IMR-90 (cell line): ENCODE results near the gene MALRD1. TPM values are rescaled to one million over a fixed set of nuclear protein-coding genes. Genes with fewer than 3 reads are reported as not detected.

Source experiments
- ATAC-seq: fragments of 200-7000 bp; cut with Tn5 transposase; 2 replicates; pipeline ENCODE4 v1.9.1; 2020; ENCODE audit warnings: low read depth, mild to moderate bottlenecking, moderate library complexity
- BruUV-seq: library from RNA; stranded (reverse); fragments of 400-500 nt; replicated peaks from 2 replicates; lab custom pipeline; 2021; lab: Mats Ljungman, UMichigan
- CTCF ChIA-PET: fragments of 300-600 bp; formaldehyde crosslinking; extraction: SDS; loops from one replicate; lab custom pipeline; 2021; ENCODE audit warnings: antibody characterized with exemption; lab: Yijun Ruan, JAX
- POLR2A ChIA-PET: fragments of 300-600 bp; sonication (Branson Sonifier 250); formaldehyde crosslinking; loops from one replicate; lab custom pipeline; 2022; ENCODE audit warnings: antibody characterized with exemption; ENCODE audit not compliant: unreplicated experiment; lab: Charles Lee
- DNase-seq: peaks from one replicate; pipeline ENCODE4 v3.0.0; 2013
- H2AFZ ChIP-seq: replicated peaks from 2 replicates; pipeline ENCODE3; 2013; ENCODE audit warnings: low read length, mild to moderate bottlenecking; ENCODE audit not compliant: poor library complexity
- H2AK5ac ChIP-seq: 2 replicates; pipeline ENCODE4 v1.6.1; 2013; ENCODE audit warnings: low read depth, low read length, inconsistent platforms
- H2AK9ac ChIP-seq: replicated peaks from 2 replicates; pipeline ENCODE3; 2013; ENCODE audit warnings: mild to moderate bottlenecking, low read depth, low read length, moderate library complexity; ENCODE audit not compliant: poor library complexity
- H2BK120ac ChIP-seq: 2 replicates; pipeline ENCODE4 v1.6.1; 2013; ENCODE audit warnings: low read depth, low read length, inconsistent platforms
- H2BK15ac ChIP-seq: 3 replicates; pipeline ENCODE4 v1.6.1; 2013; ENCODE audit warnings: low read depth, low read length, inconsistent platforms
- H2BK20ac ChIP-seq: 2 replicates; pipeline ENCODE4 v1.6.1; 2013; ENCODE audit warnings: low read depth, mild to moderate bottlenecking, inconsistent platforms, low read length, moderate library complexity
- H2BK5ac ChIP-seq: 2 replicates; pipeline ENCODE4 v1.6.1; 2013; ENCODE audit warnings: mild to moderate bottlenecking, low read depth, low read length, inconsistent platforms; ENCODE audit not compliant: poor library complexity, severe bottlenecking
- H3K14ac ChIP-seq: replicated peaks from 2 replicates; pipeline ENCODE4 v1.6.1; 2013; ENCODE audit warnings: low read depth, low read length, inconsistent platforms
- H3K18ac ChIP-seq: 2 replicates; pipeline ENCODE4 v1.6.1; 2013; ENCODE audit warnings: low read depth, low read length, control low read depth
- H3K23ac ChIP-seq: 2 replicates; pipeline ENCODE4 v1.6.1; 2013; ENCODE audit warnings: low read depth, low read length, inconsistent platforms
- H3K27ac ChIP-seq: 2 replicates; pipeline ENCODE4 v1.5.1; 2013; ENCODE audit warnings: mild to moderate bottlenecking, control low read depth, low read length; ENCODE audit not compliant: insufficient read depth
- H3K27me3 ChIP-seq: 2 replicates; pipeline ENCODE4 v1.6.1; 2013; ENCODE audit warnings: low read length; ENCODE audit not compliant: control insufficient read depth, insufficient read depth
- H3K36me3 ChIP-seq: 2 replicates; pipeline ENCODE4 v1.6.1; 2013; ENCODE audit warnings: low read length, mixed read lengths; ENCODE audit not compliant: control insufficient read depth, insufficient read depth
- H3K4ac ChIP-seq: 2 replicates; pipeline ENCODE4 v1.6.1; 2013; ENCODE audit warnings: low read depth, low read length, inconsistent platforms
- H3K4me1 ChIP-seq: 2 replicates; pipeline ENCODE4 v1.6.1; 2013; ENCODE audit warnings: low read length, mixed read lengths; ENCODE audit not compliant: control insufficient read depth, insufficient read depth
- H3K4me2 ChIP-seq: 2 replicates; pipeline ENCODE4 v1.6.1; 2013; ENCODE audit warnings: low read depth, mild to moderate bottlenecking, control low read depth, low read length, moderate library complexity
- H3K4me3 ChIP-seq: 2 replicates; pipeline ENCODE4 v1.5.1; 2013; ENCODE audit warnings: low read depth, mild to moderate bottlenecking, control low read depth, low read length, moderate library complexity; ENCODE audit not compliant: insufficient read depth
- H3K56ac ChIP-seq: 2 replicates; pipeline ENCODE4 v1.6.1; 2013; ENCODE audit warnings: low read length, inconsistent platforms; ENCODE audit not compliant: insufficient read depth; ENCODE audit errors: extremely low read depth
- H3K79me1 ChIP-seq, 2 experiments: 2 replicates each; pipeline ENCODE4 v1.6.1; 2013; ENCODE audit warnings: low read length in 2 of 2, inconsistent platforms in 1 of 2, low read depth in 1 of 2
- H3K9ac ChIP-seq: 2 replicates; pipeline ENCODE4 v1.6.1; 2013; ENCODE audit warnings: low read depth, low read length, control low read depth
- H3K9me1 ChIP-seq: 2 replicates; pipeline ENCODE4 v1.6.1; 2013; ENCODE audit warnings: low read length, inconsistent platforms; ENCODE audit not compliant: insufficient read depth
- H3K9me3 ChIP-seq: 2 replicates; pipeline ENCODE4 v1.6.1; 2013; ENCODE audit warnings: low read length; ENCODE audit not compliant: control insufficient read depth, insufficient read depth
- H4K20me1 ChIP-seq: 2 replicates; pipeline ENCODE4 v1.6.1; 2013; ENCODE audit warnings: low read length, inconsistent platforms; ENCODE audit not compliant: insufficient read depth
- H4K5ac ChIP-seq: 2 replicates; pipeline ENCODE4 v1.6.1; 2013; ENCODE audit warnings: mild to moderate bottlenecking, low read depth, low read length, control low read depth
- H4K8ac ChIP-seq, 2 experiments: 2 replicates each; pipeline ENCODE4 v1.6.1; 2013; ENCODE audit warnings: low read depth in 2 of 2, low read length in 2 of 2, control low read depth in 1 of 2, inconsistent platforms in 1 of 2
- H4K91ac ChIP-seq: 2 replicates; pipeline ENCODE4 v1.6.1; 2013; ENCODE audit warnings: low read depth, low read length, inconsistent platforms; ENCODE audit not compliant: insufficient read depth
- CEBPB ChIP-seq: IDR thresholded peaks from 2 replicates; pipeline ENCODE4 v1.6.1; 2012; ENCODE audit warnings: low read depth, low read length, improper control_type of control experiment
- MXI1 ChIP-seq: IDR thresholded peaks from 2 replicates; pipeline ENCODE4 v1.6.1; 2012; ENCODE audit warnings: low read depth, mild to moderate bottlenecking, low read length, moderate library complexity, borderline replicate concordance
- POLR2A ChIP-seq: IDR thresholded peaks from 2 replicates; pipeline ENCODE4 v1.6.1; 2012; ENCODE audit warnings: mild to moderate bottlenecking, low read depth, low read length
- WGBS, 2 experiments: methylation state at CpG; one replicate each; pipeline versions ENCODE4 v1.1.5 to v1.1.7; 2013; ENCODE audit warnings: missing lambda C conversion rate in 2 of 2; ENCODE audit not compliant: insufficient read length in 1 of 2; ENCODE audit errors: extremely low coverage in 2 of 2; 5-methylcytosine and 5-hydroxymethylcytosine counted together
- dilution Hi-C: fragments of 300-500 bp; cut with HindIII; formaldehyde crosslinking; loops from one replicate; pipeline ENCODE4 v1.14.3; 2018; ENCODE audit warnings: low sequenced_read_pairs; ENCODE audit not compliant: unreplicated experiment
- in situ Hi-C: fragments of 300-500 bp; cut with MboI; formaldehyde crosslinking; loops from 3 replicates; pipeline ENCODE4 v1.14.3; 2019; ENCODE audit warnings: low sequenced_read_pairs, inconsistent platforms, mixed read lengths
- intact Hi-C: fragments of 100-400 bp; cut with micrococcal nuclease; formaldehyde crosslinking; loops from 2 replicates; pipeline ENCODE4 v1.10.0; 2022
- polyA plus RNA-seq, 3 experiments: library from polyadenylated mRNA; depleted of rRNA; stranded (reverse); fragments of >200 nt; gene quantifications; 2 replicates each; pipeline ENCODE4 v1.2.3, GENCODE V29; 2012; ENCODE audit warnings: low replicate concordance in 1 of 3
- total RNA-seq: library from RNA; depleted of rRNA; stranded (reverse); fragments of >200 nt; gene quantifications from 2 replicates; pipeline ENCODE4 v1.2.3, GENCODE V29; 2012

The MALRD1 gene
- total and polyA plus RNA-seq, 2 of the 4 experiments (the other 2 are of a cell fraction) = 0.34 to 1.1 TPM

GRCh38 chr10:19111501-19112267 is 63.1 kb downstream of the MALRD1 start (continued):
- TF ChIP-seq MXI1 = no peak

GRCh38 chr10:19117438-19117837 is 68.8 kb downstream of the MALRD1 start:
- dilution Hi-C loops (no loop called here), intact Hi-C loops (no loop called here), in situ Hi-C loops (no loop called here)
- H3K4me2 ChIP-seq = no peak overlapping the region
- H3K23ac ChIP-seq = no peak overlapping the region
- H3K27me3 ChIP-seq = no peaks in the 10 kb centered on the region
- no TSS peak for BruUV-seq
- ATAC-seq (no peak), DNase-seq (no peak)
- WGBS, 2 experiments = no CpG with 5 or more reads among the region's 1 CpG
- H4K5ac ChIP-seq = no peak overlapping the region
- no peak overlapping the region for H3K9ac ChIP-seq
- H2AK5ac ChIP-seq = no peak overlapping the region
- no peak overlapping the region for H2BK15ac ChIP-seq
- H2BK120ac ChIP-seq = no peak overlapping the region
- ChIA-PET CTCF (interaction anchor here (0.7 to 1.2 kb wide), 2 partner anchors 8 to 1791 kb away, joined by 3 read pairs; no protein-coding TSS in a partner anchor), POLR2A (no interaction called here)
- H4K91ac ChIP-seq = no peak overlapping the region
- no peak overlapping the region for H4K8ac ChIP-seq
- H2AFZ ChIP-seq = no peak overlapping the region
- no peak overlapping the region for H3K4me3 ChIP-seq
- no peak overlapping the region for H2BK5ac ChIP-seq
- TF ChIP-seq POLR2A = no peak
- peak; percentile 83 for TF ChIP-seq CEBPB
- H2AK9ac ChIP-seq = no peak overlapping the region
- no peaks in the 10 kb centered on the region for H3K79me1 ChIP-seq
- no peaks in the 10 kb centered on the region for H3K36me3 ChIP-seq
- H3K4me1 ChIP-seq = no peaks in the 10 kb centered on the region
- no peak overlapping the region for H3K18ac ChIP-seq
- H3K14ac ChIP-seq = no peak overlapping the region
- no peaks in the 10 kb centered on the region for H3K9me3 ChIP-seq
- H3K4ac ChIP-seq = no peak overlapping the region
- H2BK20ac ChIP-seq = no peak overlapping the region
- H4K20me1 ChIP-seq = no peaks in the 10 kb centered on the region
- no peaks in the 10 kb centered on the region for H3K9me1 ChIP-seq
- H3K56ac ChIP-seq = no peak overlapping the region
- H3K27ac ChIP-seq = no peak overlapping the region
